ENCODE results near the gene DDIT3. TPM values are rescaled to one million over a fixed set of nuclear protein-coding genes. Genes with fewer than 3 reads are reported as not detected.

Gene DDIT3
- total and polyA plus RNA-seq, 5 donors from 2014 or later = 17.8 to 159 (median 22.2) TPM

GRCh38 chr12:57491393-57492280, 28.7 kb downstream of the DDIT3 start:
- H3K36me3 ChIP-seq (ENCODE audit: control insufficient read depth, insufficient read depth, low read length) = peaks cover 35% of the 10 kb centered on the region
- peaks cover 11 to 32% (median 24%) of the 10 kb centered on the region in 4 donors for H3K4me1 Mint-ChIP-seq

GRCh38 chr12:57490126-57490525, 30.2 kb downstream of the DDIT3 start:
- Mint-ChIP-seq H3K27ac (peak overlapping the region; percentile 20 to 74 (median 62)), H3K27me3 (peaks cover 4% of the 10 kb centered on the region), H3K36me3 (peaks cover 23% of the 10 kb centered on the region), H3K4me1 (peaks cover 11 to 32% (median 24%) of the 10 kb centered on the region in 4 donors), H3K4me3 (peak overlapping the region in 1 of 4 donors; percentile 90), H3K9me3 (no peaks in the 10 kb centered on the region)
- Histone ChIP-seq H3K27ac (ENCODE audit: insufficient read depth, low read length, poor library complexity, severe bottlenecking) (no peak overlapping the region), H3K36me3 (ENCODE audit: control insufficient read depth, insufficient read depth, low read length) (peaks cover 35% of the 10 kb centered on the region), H3K27me3 (ENCODE audit: control insufficient read depth, insufficient read depth, low read length) (no peaks in the 10 kb centered on the region), H3K9me3 (ENCODE audit: control insufficient read depth in 2 of 2, low read length in 2 of 2) (no peaks in the 10 kb centered on the region), H3K4me1 (ENCODE audit: control insufficient read depth, insufficient read depth, low read length, poor library complexity, severe bottlenecking) (peaks cover 20% of the 10 kb centered on the region), H3K4me3 (ENCODE audit: low read depth, low read length) (no peak overlapping the region)
- ATAC-seq (ENCODE audit: low read depth in 2 of 2) (no peak), DNase-seq (no peak)

More at GRCh38 chr12:57491393-57492280, 28.7 kb downstream of the DDIT3 start:
- no peaks in the 10 kb centered on the region for H3K9me3 ChIP-seq (ENCODE audit: control insufficient read depth in 2 of 2, low read length in 2 of 2)
- Mint-ChIP-seq H3K36me3 (peaks cover 24% of the 10 kb centered on the region), H3K4me3 (peak overlapping the region in 3 of 4 donors; percentile 7 to 59 (median 8)), H3K27me3 (peaks cover 4% of the 10 kb centered on the region), H3K9me3 (no peaks in the 10 kb centered on the region), H3K27ac (peak overlapping the region; percentile 2 to 96 (median 88))
- ATAC-seq (ENCODE audit: low read depth in 2 of 2) (no peak), DNase-seq (peak in 1 of 3 donors; percentile 32)
- no peak overlapping the region for H3K4me3 ChIP-seq (ENCODE audit: low read depth, low read length)
- H3K27ac ChIP-seq (ENCODE audit: insufficient read depth, low read length, poor library complexity, severe bottlenecking) = no peak overlapping the region
- peaks cover 20% of the 10 kb centered on the region for H3K4me1 ChIP-seq (ENCODE audit: control insufficient read depth, insufficient read depth, low read length, poor library complexity, severe bottlenecking)
- no peaks in the 10 kb centered on the region for H3K27me3 ChIP-seq (ENCODE audit: control insufficient read depth, insufficient read depth, low read length)

- peaks cover 11 to 32% (median 24%) of the 10 kb centered on the region in 4 donors for H3K4me1 Mint-ChIP-seq
- peak overlapping the region; percentile 89 for H3K4me3 ChIP-seq (ENCODE audit: low read depth, low read length)
Observed at GRCh38 chr12:57489157-57489641, 31.1 kb downstream of the DDIT3 start.

GRCh38 chr12:57488402-57489156, 31.7 kb downstream of the DDIT3 start:
- H3K4me1 ChIP-seq (ENCODE audit: control insufficient read depth, insufficient read depth, low read length, poor library complexity, severe bottlenecking) = peaks cover 20% of the 10 kb centered on the region
- H3K4me3 ChIP-seq (ENCODE audit: low read depth, low read length) = peak overlapping the region; percentile 89
- no peaks in the 10 kb centered on the region for H3K27me3 ChIP-seq (ENCODE audit: control insufficient read depth, insufficient read depth, low read length)
- Mint-ChIP-seq H3K36me3 (peaks cover 23% of the 10 kb centered on the region), H3K4me1 (peaks cover 11 to 32% (median 24%) of the 10 kb centered on the region in 4 donors), H3K4me3 (peak overlapping the region; percentile 90 to 98 (median 96)), H3K9me3 (no peaks in the 10 kb centered on the region), H3K27me3 (peaks cover 4% of the 10 kb centered on the region), H3K27ac (peak overlapping the region; percentile 94 to 99 (median 95))
- H3K36me3 ChIP-seq (ENCODE audit: control insufficient read depth, insufficient read depth, low read length) = peaks cover 33% of the 10 kb centered on the region
- no peaks in the 10 kb centered on the region for H3K9me3 ChIP-seq (ENCODE audit: control insufficient read depth in 2 of 2, low read length in 2 of 2)
- ATAC-seq (ENCODE audit: low read depth in 2 of 2) (no peak), DNase-seq (no peak)
- H3K27ac ChIP-seq (ENCODE audit: insufficient read depth, low read length, poor library complexity, severe bottlenecking) = peak overlapping the region; percentile 80

More at GRCh38 chr12:57489157-57489641, 31.1 kb downstream of the DDIT3 start:
- Mint-ChIP-seq H3K27ac (peak overlapping the region; percentile 14 to 95 (median 94)), H3K9me3 (no peaks in the 10 kb centered on the region), H3K36me3 (peaks cover 23% of the 10 kb centered on the region), H3K4me3 (peak overlapping the region; percentile 75 to 98 (median 92)), H3K27me3 (peaks cover 4% of the 10 kb centered on the region)
- H3K4me1 ChIP-seq (ENCODE audit: control insufficient read depth, insufficient read depth, low read length, poor library complexity, severe bottlenecking) = peaks cover 20% of the 10 kb centered on the region
- peak overlapping the region; percentile 80 for H3K27ac ChIP-seq (ENCODE audit: insufficient read depth, low read length, poor library complexity, severe bottlenecking)
- no peaks in the 10 kb centered on the region for H3K9me3 ChIP-seq (ENCODE audit: control insufficient read depth in 2 of 2, low read length in 2 of 2)
- DNase-seq = no peak
- no peak for ATAC-seq (ENCODE audit: low read depth in 2 of 2)
- H3K27me3 ChIP-seq (ENCODE audit: control insufficient read depth, insufficient read depth, low read length) = no peaks in the 10 kb centered on the region
- H3K36me3 ChIP-seq (ENCODE audit: control insufficient read depth, insufficient read depth, low read length) = peaks cover 35% of the 10 kb centered on the region

- ATAC-seq (ENCODE audit: low read depth in 2 of 2) (peak; percentile 99), DNase-seq (peak; percentile 89 to 98 (median 94))
- Histone ChIP-seq H3K4me3 (ENCODE audit: low read depth, low read length) (peak within 1 kb of the TSS; percentile 89), H3K9me3 (ENCODE audit: control insufficient read depth in 2 of 2, low read length in 2 of 2) (no peaks in the 10 kb centered on the region), H3K36me3 (ENCODE audit: control insufficient read depth, insufficient read depth, low read length) (peaks cover 31% of the 10 kb centered on the region), H3K27ac (ENCODE audit: insufficient read depth, low read length, poor library complexity, severe bottlenecking) (peak within 1 kb of the TSS; percentile 80), H3K27me3 (ENCODE audit: control insufficient read depth, insufficient read depth, low read length) (no peaks in the 10 kb centered on the region), H3K4me1 (ENCODE audit: control insufficient read depth, insufficient read depth, low read length, poor library complexity, severe bottlenecking) (peaks cover 20% of the 10 kb centered on the region)
- H3K27ac Mint-ChIP-seq = peak within 1 kb of the TSS; percentile 94 to 99 (median 95)
- no peaks in the 10 kb centered on the region for H3K9me3 Mint-ChIP-seq
- H3K4me3 Mint-ChIP-seq = peak within 1 kb of the TSS; percentile 90 to 98 (median 96)
- peaks cover 11 to 39% (median 25%) of the 10 kb centered on the region in 4 donors for H3K4me1 Mint-ChIP-seq
- H3K36me3 Mint-ChIP-seq = peaks cover 26% of the 10 kb centered on the region
- H3K27me3 Mint-ChIP-seq = peaks cover 4% of the 10 kb centered on the region
Observed at GRCh38 chr12:57487597-57488401, 32.5 kb downstream of the DDIT3 start, which contains the start of gene MARS1. TSS of gene MARS1 (plus strand) at chr12:57488068. CDS start at chr12:57488091, 23 bp downstream.

GRCh38 chr12:57487055-57487596, 33.2 kb downstream of the DDIT3 start:
- ATAC-seq (ENCODE audit: low read depth in 2 of 2) = no peak
- Mint-ChIP-seq H3K27ac (peak overlapping the region in 2 of 3 donors; percentile 94 to 95), H3K27me3 (peaks cover 4% of the 10 kb centered on the region), H3K9me3 (no peaks in the 10 kb centered on the region), H3K36me3 (peaks cover 24% of the 10 kb centered on the region), H3K4me3 (peak overlapping the region in 2 of 4 donors; percentile 97 to 98), H3K4me1 (peaks cover 11 to 39% (median 24%) of the 10 kb centered on the region in 4 donors)
- H3K27ac ChIP-seq (ENCODE audit: insufficient read depth, low read length, poor library complexity, severe bottlenecking) = peak overlapping the region; percentile 21
- DNase-seq = no peak
- H3K4me3 ChIP-seq (ENCODE audit: low read depth, low read length) = no peak overlapping the region
- H3K36me3 ChIP-seq (ENCODE audit: control insufficient read depth, insufficient read depth, low read length) = peaks cover 27% of the 10 kb centered on the region
- H3K27me3 ChIP-seq (ENCODE audit: control insufficient read depth, insufficient read depth, low read length) = no peaks in the 10 kb centered on the region
- H3K4me1 ChIP-seq (ENCODE audit: control insufficient read depth, insufficient read depth, low read length, poor library complexity, severe bottlenecking) = peaks cover 20% of the 10 kb centered on the region
- no peaks in the 10 kb centered on the region for H3K9me3 ChIP-seq (ENCODE audit: control insufficient read depth in 2 of 2, low read length in 2 of 2)
